OCI-LY1 (cell line): ENCODE data around the gene FGF23.
"Not testable (repeated sequence)": the region's sequence is repeated elsewhere in the genome, so short reads cannot be mapped to it uniquely, and the experiment has no call there.

ENCODE experiments used
- H2AFZ ChIP-seq: fragments of 200-600 bp; sonication (generic), shearing (Covaris generic); 2 replicates; pipeline ENCODE4 v1.6.0; 2014; ENCODE audit warnings: antibody characterized with exemption, mild to moderate bottlenecking, low read length
- H3F3A ChIP-seq: fragments of 200-600 bp; sonication (generic), shearing (Covaris generic); 2 replicates; pipeline ENCODE4 v1.6.0; 2014; ENCODE audit warnings: mild to moderate bottlenecking, antibody characterized with exemption, low read length, moderate library complexity; ENCODE audit not compliant: insufficient read depth
- H3K27ac ChIP-seq: fragments of 200-600 bp; sonication (generic); 2 replicates; pipeline ENCODE4 v1.5.1; 2014; ENCODE audit warnings: low read length, mixed run types, mild to moderate bottlenecking, low read depth; ENCODE audit not compliant: poor library complexity, severe bottlenecking
- H3K27me3 ChIP-seq: fragments of 200-600 bp; sonication (generic); 2 replicates; pipeline ENCODE4 v1.6.0; 2014; ENCODE audit warnings: antibody characterized with exemption, mild to moderate bottlenecking, low read length, moderate library complexity; ENCODE audit not compliant: insufficient read depth
- H3K36me3 ChIP-seq: fragments of 200-600 bp; sonication (generic); 2 replicates; pipeline ENCODE4 v1.6.1; 2014; ENCODE audit warnings: mild to moderate bottlenecking, antibody characterized with exemption, low read length, moderate library complexity, mixed read lengths; ENCODE audit not compliant: insufficient read depth
- H3K4me1 ChIP-seq: fragments of 200-600 bp; sonication (generic); 2 replicates; pipeline ENCODE4 v1.5.1; 2014; ENCODE audit warnings: mild to moderate bottlenecking, low read length, moderate library complexity; ENCODE audit not compliant: insufficient read depth, severe bottlenecking
- H3K4me2 ChIP-seq: fragments of 200-600 bp; sonication (generic), shearing (Covaris generic); 2 replicates; pipeline ENCODE4 v1.6.1; 2014; ENCODE audit warnings: low read length
- H3K4me3 ChIP-seq: fragments of 200-600 bp; sonication (generic); 2 replicates; pipeline ENCODE4 v1.5.1; 2014; ENCODE audit warnings: low read length, low read depth, mild to moderate bottlenecking, mixed read lengths; ENCODE audit not compliant: poor library complexity, severe bottlenecking
- H3K79me2 ChIP-seq: fragments of 200-600 bp; shearing (Covaris generic); 2 replicates; pipeline ENCODE4 v1.6.1; 2016; ENCODE audit warnings: mixed run types, low read length, mixed read lengths; ENCODE audit not compliant: insufficient read depth
- H3K9ac ChIP-seq: fragments of 200-600 bp; sonication (generic), shearing (Covaris generic); 2 replicates; pipeline ENCODE4 v1.6.1; 2014; ENCODE audit warnings: mild to moderate bottlenecking, low read length, mixed read lengths
- H3K9me2 ChIP-seq: fragments of 200-600 bp; sonication (generic), shearing (Covaris generic); 2 replicates; pipeline ENCODE4 v1.6.1; 2014; ENCODE audit warnings: low read depth, mild to moderate bottlenecking, low read length, mixed read lengths
- H3K9me3 ChIP-seq: fragments of 200-600 bp; shearing (Covaris generic); 2 replicates; pipeline ENCODE4 v1.6.1; 2014; ENCODE audit warnings: low read length, mixed read lengths
- H4K20me1 ChIP-seq: fragments of 200-600 bp; sonication (generic), shearing (Covaris generic); 2 replicates; pipeline ENCODE4 v1.6.0; 2016; ENCODE audit warnings: mild to moderate bottlenecking, low read length; ENCODE audit not compliant: insufficient read depth
- CTCF ChIP-seq: fragments of 200-600 bp; sonication (generic), shearing (Covaris generic); IDR thresholded peaks from 2 replicates; pipeline ENCODE4 v1.5.1; 2017; ENCODE audit warnings: mild to moderate bottlenecking, antibody characterized with exemption, low read length, moderate library complexity, mixed read lengths
- EZH2 ChIP-seq: fragments of 200-600 bp; sonication (generic), shearing (Covaris generic); IDR thresholded peaks from 2 replicates; pipeline ENCODE4 v1.8.0; 2017; ENCODE audit warnings: borderline replicate concordance, mixed run types, mild to moderate bottlenecking, antibody characterized with exemption, low read length, moderate library complexity, mixed read lengths

FGF23 gene

GRCh38 chr12:4407136-4407535 lies 27.6 kb upstream of the FGF23 start:
- H2AFZ ChIP-seq = no peak overlapping the region
- no peaks in the 10 kb centered on the region for H4K20me1 ChIP-seq
- no peaks in the 10 kb centered on the region for H3F3A ChIP-seq
- H3K9ac ChIP-seq = no peak overlapping the region
- TF ChIP-seq CTCF = no peak
- TF ChIP-seq EZH2 = no peak
- H3K27ac ChIP-seq = no peak overlapping the region
- H3K9me3 ChIP-seq = no peaks in the 10 kb centered on the region
- H3K4me3 ChIP-seq = no peak overlapping the region
- no peaks in the 10 kb centered on the region for H3K9me2 ChIP-seq
- H3K36me3 ChIP-seq = no peaks in the 10 kb centered on the region
- 0 out of 2 replicates have a peak, but pooled peaks cover 3% of the 10 kb centered on the region for H3K27me3 ChIP-seq
- H3K79me2 ChIP-seq = no peaks in the 10 kb centered on the region
- no peak overlapping the region for H3K4me2 ChIP-seq
- no peaks in the 10 kb centered on the region for H3K4me1 ChIP-seq

GRCh38 chr12:4404877-4405637 lies 25.5 kb upstream of the FGF23 start:
- not testable (repeated sequence) for H3K9me2 ChIP-seq, H3K27me3 ChIP-seq, H3F3A ChIP-seq, H3K9me3 ChIP-seq, H3K79me2 ChIP-seq, H3K36me3 ChIP-seq, H3K4me2 ChIP-seq, H4K20me1 ChIP-seq, H2AFZ ChIP-seq, H3K4me1 ChIP-seq, H3K4me3 ChIP-seq, H3K27ac ChIP-seq, H3K9ac ChIP-seq

- H3K4me1 ChIP-seq = no peaks in the 10 kb centered on the region
- no peak overlapping the region for H3K27ac ChIP-seq
- H3K27me3 ChIP-seq = no peaks in the 10 kb centered on the region
- no peaks in the 10 kb centered on the region for H3K79me2 ChIP-seq
- H2AFZ ChIP-seq = no peak overlapping the region
- H3K4me2 ChIP-seq = no peak overlapping the region
- no peaks in the 10 kb centered on the region for H3K9me3 ChIP-seq
- no peak overlapping the region for H3K9ac ChIP-seq
- no peak overlapping the region for H3K4me3 ChIP-seq
- TF ChIP-seq EZH2 (no peak), CTCF (no peak)
- no peaks in the 10 kb centered on the region for H3F3A ChIP-seq
- no peaks in the 10 kb centered on the region for H3K9me2 ChIP-seq
- no peaks in the 10 kb centered on the region for H4K20me1 ChIP-seq
- H3K36me3 ChIP-seq = no peaks in the 10 kb centered on the region
Measured at GRCh38 chr12:4402996-4403395, 23.5 kb upstream of the FGF23 start.

- no peak overlapping the region for H3K4me3 ChIP-seq
- no peak overlapping the region for H3K4me2 ChIP-seq
- no peak for TF ChIP-seq EZH2
- no peak for TF ChIP-seq CTCF
- H3K27ac ChIP-seq = no peak overlapping the region
- H3K9ac ChIP-seq = no peak overlapping the region
- H4K20me1 ChIP-seq = no peaks in the 10 kb centered on the region
- H3K9me2 ChIP-seq = no peaks in the 10 kb centered on the region
- H3K9me3 ChIP-seq = no peaks in the 10 kb centered on the region
- no peaks in the 10 kb centered on the region for H3K27me3 ChIP-seq
- H3K79me2 ChIP-seq = no peaks in the 10 kb centered on the region
- H3K4me1 ChIP-seq = no peaks in the 10 kb centered on the region
- no peaks in the 10 kb centered on the region for H3F3A ChIP-seq
- H2AFZ ChIP-seq = no peak overlapping the region
- H3K36me3 ChIP-seq = no peaks in the 10 kb centered on the region
Measured at GRCh38 chr12:4401117-4401516, 21.6 kb upstream of the FGF23 start.
